Neural progenitor cell (in vitro differentiated cells): Measurements from ENCODE around the gene MRAS. TPM values are rescaled to one million over a fixed set of nuclear protein-coding genes. Genes with fewer than 3 reads are reported as not detected.

Source experiments
- DNase-seq: peaks from one replicate; pipeline ENCODE4 v3.0.0-alpha.2; 2016; ENCODE audit warnings: low spot score
- H2AFZ ChIP-seq: fragments of 200-600 bp; sonication (generic); replicated peaks from 2 replicates; pipeline ENCODE4 v1.6.1; 2016; ENCODE audit warnings: antibody characterized with exemption
- H3F3A ChIP-seq: fragments of 200-600 bp; sonication (generic); 2 replicates; pipeline ENCODE4 v1.6.1; 2016; ENCODE audit warnings: antibody characterized with exemption, low read depth
- H3K27ac ChIP-seq: fragments of 200-600 bp; sonication (generic); 2 replicates; pipeline ENCODE4 v1.5.1; 2016; ENCODE audit warnings: mild to moderate bottlenecking
- H3K27me3 ChIP-seq: fragments of 200-600 bp; sonication (generic); 2 replicates; pipeline ENCODE4 v1.6.1; 2016; ENCODE audit warnings: mild to moderate bottlenecking, moderate library complexity
- H3K36me3 ChIP-seq: fragments of 200-600 bp; sonication (generic); 2 replicates; pipeline ENCODE4 v1.5.1; 2016
- H3K4me1 ChIP-seq: fragments of 200-600 bp; sonication (generic); 2 replicates; pipeline ENCODE4 v1.6.1; 2016; ENCODE audit warnings: mixed run types
- H3K4me2 ChIP-seq: fragments of 200-600 bp; sonication (generic); 2 replicates; pipeline ENCODE4 v1.6.1; 2016
- H3K4me3 ChIP-seq: fragments of 200-600 bp; sonication (generic); 2 replicates; pipeline ENCODE4 v1.5.1; 2016
- H3K79me2 ChIP-seq: fragments of 200-600 bp; sonication (generic); 2 replicates; pipeline ENCODE4 v1.6.1; 2016; ENCODE audit warnings: low read depth
- H3K9ac ChIP-seq: fragments of 200-600 bp; sonication (generic); 2 replicates; pipeline ENCODE4 v1.6.1; 2016
- H3K9me3 ChIP-seq: fragments of 200-600 bp; sonication (generic); 2 replicates; pipeline ENCODE4 v1.5.1; 2016; ENCODE audit warnings: low read depth
- H4K20me1 ChIP-seq: fragments of 200-600 bp; sonication (generic); 2 replicates; pipeline ENCODE4 v1.6.1; 2016; ENCODE audit warnings: low read depth
- H3K27ac Mint-ChIP-seq: 3 replicates; pipeline ENCODE4 v1.8.0; 2021; ENCODE audit warnings: mixed read lengths
- H3K27me3 Mint-ChIP-seq: 2 replicates; pipeline ENCODE4 v1.8.0; 2022; ENCODE audit warnings: low read depth, mild to moderate bottlenecking, inconsistent platforms, moderate library complexity, mixed read lengths; ENCODE audit not compliant: insufficient read depth
- H3K36me3 Mint-ChIP-seq: 3 replicates; pipeline ENCODE4 v1.8.0; 2021; ENCODE audit warnings: mixed read lengths
- H3K4me1 Mint-ChIP-seq: 3 replicates; pipeline ENCODE4 v1.8.0; 2021; ENCODE audit warnings: mixed read lengths
- H3K4me3 Mint-ChIP-seq: 3 replicates; pipeline ENCODE4 v1.8.0; 2021; ENCODE audit warnings: mild to moderate bottlenecking, moderate library complexity, mixed read lengths
- H3K9me3 Mint-ChIP-seq: 3 replicates; pipeline ENCODE4 v1.8.0; 2020; ENCODE audit warnings: mixed read lengths
- EZH2 ChIP-seq: fragments of 200-600 bp; sonication (generic); IDR thresholded peaks from 2 replicates; pipeline ENCODE4 v1.6.1; 2017; ENCODE audit warnings: antibody characterized with exemption, mild to moderate bottlenecking, moderate library complexity
- EZH2phosphoT487 ChIP-seq: fragments of 200-600 bp; sonication (generic); IDR thresholded peaks from 2 replicates; pipeline ENCODE4 v1.6.1; 2017; ENCODE audit warnings: antibody characterized with exemption
- total RNA-seq: library from RNA; depleted of rRNA; stranded (reverse); fragments of >200 nt; gene quantifications from 2 replicates; pipeline ENCODE4 v1.2.3, GENCODE V29; 2015; ENCODE audit warnings: low replicate concordance
- TF ChIP-seq, protein P1 (sequence below): fragments of 200-600 bp; sonication (generic); IDR thresholded peaks from 2 replicates; pipeline ENCODE4 v1.5.1; 2017; ENCODE audit warnings: antibody characterized with exemption, mild to moderate bottlenecking

The MRAS gene
- total RNA-seq, 1 donor from 2014 or later, result 17.2 TPM

- Mint-ChIP-seq H3K27me3 (peaks cover 2% of the 10 kb centered on the region), H3K36me3 (no peaks in the 10 kb centered on the region), H3K9me3 (no peaks in the 10 kb centered on the region), H3K27ac (no peak overlapping the region), H3K4me3 (no peak overlapping the region), H3K4me1 (peaks cover 28% of the 10 kb centered on the region)
- no peaks in the 10 kb centered on the region for H3F3A ChIP-seq
- H3K4me3 ChIP-seq, result no peak overlapping the region
- H4K20me1 ChIP-seq, result no peaks in the 10 kb centered on the region
- peaks cover 12% of the 10 kb centered on the region for H3K4me1 ChIP-seq
- H3K79me2 ChIP-seq, result no peaks in the 10 kb centered on the region
- H2AFZ ChIP-seq, result no peak overlapping the region
- H3K9me3 ChIP-seq, result no peaks in the 10 kb centered on the region
- H3K27ac ChIP-seq, result no peak overlapping the region
- TF ChIP-seq, protein P1, sequence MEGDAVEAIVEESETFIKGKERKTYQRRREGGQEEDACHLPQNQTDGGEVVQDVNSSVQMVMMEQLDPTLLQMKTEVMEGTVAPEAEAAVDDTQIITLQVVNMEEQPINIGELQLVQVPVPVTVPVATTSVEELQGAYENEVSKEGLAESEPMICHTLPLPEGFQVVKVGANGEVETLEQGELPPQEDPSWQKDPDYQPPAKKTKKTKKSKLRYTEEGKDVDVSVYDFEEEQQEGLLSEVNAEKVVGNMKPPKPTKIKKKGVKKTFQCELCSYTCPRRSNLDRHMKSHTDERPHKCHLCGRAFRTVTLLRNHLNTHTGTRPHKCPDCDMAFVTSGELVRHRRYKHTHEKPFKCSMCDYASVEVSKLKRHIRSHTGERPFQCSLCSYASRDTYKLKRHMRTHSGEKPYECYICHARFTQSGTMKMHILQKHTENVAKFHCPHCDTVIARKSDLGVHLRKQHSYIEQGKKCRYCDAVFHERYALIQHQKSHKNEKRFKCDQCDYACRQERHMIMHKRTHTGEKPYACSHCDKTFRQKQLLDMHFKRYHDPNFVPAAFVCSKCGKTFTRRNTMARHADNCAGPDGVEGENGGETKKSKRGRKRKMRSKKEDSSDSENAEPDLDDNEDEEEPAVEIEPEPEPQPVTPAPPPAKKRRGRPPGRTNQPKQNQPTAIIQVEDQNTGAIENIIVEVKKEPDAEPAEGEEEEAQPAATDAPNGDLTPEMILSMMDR, result no peak
- no peak for TF ChIP-seq EZH2
- TF ChIP-seq EZH2phosphoT487, result no peak
- H3K36me3 ChIP-seq, result no peaks in the 10 kb centered on the region
- no peak for DNase-seq
- H3K27me3 ChIP-seq, result no peaks in the 10 kb centered on the region
- no peak overlapping the region for H3K4me2 ChIP-seq
- H3K9ac ChIP-seq, result no peak overlapping the region
These were observed 13.2 kb downstream of the MRAS start for GRCh38 chr3:138361561-138361971.

- no peaks in the 10 kb centered on the region for H3K27me3 ChIP-seq
- peaks cover 27% of the 10 kb centered on the region for H3K4me1 Mint-ChIP-seq
- TF ChIP-seq EZH2phosphoT487, result no peak
- no peak for TF ChIP-seq EZH2
- TF ChIP-seq, protein P1, result no peak
- DNase-seq, result no peak
- H3K9ac ChIP-seq, result no peak overlapping the region
- no peaks in the 10 kb centered on the region for H3K9me3 ChIP-seq
- H3K27ac Mint-ChIP-seq, result peak overlapping the region; percentile 38
- no peak overlapping the region for H3K4me3 ChIP-seq
- H3K79me2 ChIP-seq, result no peaks in the 10 kb centered on the region
- no peak overlapping the region for H3K27ac ChIP-seq
- no peaks in the 10 kb centered on the region for H3K36me3 ChIP-seq
- H3F3A ChIP-seq, result no peaks in the 10 kb centered on the region
- H3K9me3 Mint-ChIP-seq, result no peaks in the 10 kb centered on the region
- no peak overlapping the region for H3K4me2 ChIP-seq
- no peak overlapping the region for H2AFZ ChIP-seq
- peaks cover 5% of the 10 kb centered on the region for H3K4me1 ChIP-seq
- H4K20me1 ChIP-seq, result no peaks in the 10 kb centered on the region
- H3K27me3 Mint-ChIP-seq, result peaks cover 3% of the 10 kb centered on the region
- H3K36me3 Mint-ChIP-seq, result no peaks in the 10 kb centered on the region
- H3K4me3 Mint-ChIP-seq, result no peak overlapping the region
These were observed 14.2 kb downstream of the MRAS start for GRCh38 chr3:138362538-138362937.

- H3K9me3 ChIP-seq, result no peaks in the 10 kb centered on the region
- H2AFZ ChIP-seq, result no peak overlapping the region
- no peak for DNase-seq
- no peak overlapping the region for H3K4me3 ChIP-seq
- no peaks in the 10 kb centered on the region for H3F3A ChIP-seq
- Mint-ChIP-seq H3K36me3 (no peaks in the 10 kb centered on the region), H3K27ac (no peak overlapping the region), H3K4me3 (no peak overlapping the region), H3K27me3 (peaks cover 3% of the 10 kb centered on the region), H3K9me3 (no peaks in the 10 kb centered on the region), H3K4me1 (peaks cover 35% of the 10 kb centered on the region)
- no peak overlapping the region for H3K27ac ChIP-seq
- H3K36me3 ChIP-seq, result no peaks in the 10 kb centered on the region
- no peaks in the 10 kb centered on the region for H4K20me1 ChIP-seq
- peaks cover 5% of the 10 kb centered on the region for H3K4me1 ChIP-seq
- no peaks in the 10 kb centered on the region for H3K79me2 ChIP-seq
- no peak for TF ChIP-seq EZH2phosphoT487
- TF ChIP-seq EZH2, result no peak
- TF ChIP-seq, protein P1, result no peak
- H3K4me2 ChIP-seq, result no peak overlapping the region
- H3K27me3 ChIP-seq, result no peaks in the 10 kb centered on the region
- H3K9ac ChIP-seq, result no peak overlapping the region
These were observed 14.9 kb downstream of the MRAS start for GRCh38 chr3:138363322-138363721.
